Heart left ventricle (tissue), 13 donors: ENCODE measurements around the gene COA1.

Source experiments
- POLR2A ChIP-seq, 2 donors: fragments of 450-650 bp; IDR thresholded peaks; one replicate each; pipeline ENCODE4 v1.6.1; 2017; ENCODE audit warnings: antibody characterized with exemption in 2 of 2, mild to moderate bottlenecking in 2 of 2, moderate library complexity in 2 of 2
- TF ChIP-seq, protein P1 (sequence below), 12 donors: fragments of 200-600 bp; sonication (generic) in 4 of 12; IDR thresholded peaks; one replicate each; pipeline versions ENCODE4 v1.5.0 to v1.8.0; 2018 to 2022; ENCODE audit warnings: antibody characterized with exemption in 12 of 12, mild to moderate bottlenecking in 5 of 12
- donor health status: ischemic (EF 13 %, LVEDD 7.1; RV severe dilation, severe dysfunction).
- donor health status: DM: no; HTN: yes; CAD: no.
- donor health status: DM: no; HTN: no; CAD: no.
- donor health status: ischemic (EF 25% LVEDD 6.9; RV normal size, moderate dysfunction).
- donor health status: ischemic (EF 25% LVEDD 5.7; RV mildly dilated, moderate dysfunction).
- donor health status: ischemic (EF 35%, LVEDD 5.7; RV mildly dilated, moderate dysfunction).
- donor health status: nonischemic (EF 11% LVEDD 7.7; RV severe dilation, severe dysfunction).
- donor health status: DM: yes; HTN: yes; CAD: no.
- donor health status: PGD.
- donor health status: ischemic (EF 29% LVEDD 5.4; RV normal size, mild dysfunction).
- donor health status: nonischemic (EF 23%, LVEDD 6.1; RV moderate dilation, normal function).

DNA sequence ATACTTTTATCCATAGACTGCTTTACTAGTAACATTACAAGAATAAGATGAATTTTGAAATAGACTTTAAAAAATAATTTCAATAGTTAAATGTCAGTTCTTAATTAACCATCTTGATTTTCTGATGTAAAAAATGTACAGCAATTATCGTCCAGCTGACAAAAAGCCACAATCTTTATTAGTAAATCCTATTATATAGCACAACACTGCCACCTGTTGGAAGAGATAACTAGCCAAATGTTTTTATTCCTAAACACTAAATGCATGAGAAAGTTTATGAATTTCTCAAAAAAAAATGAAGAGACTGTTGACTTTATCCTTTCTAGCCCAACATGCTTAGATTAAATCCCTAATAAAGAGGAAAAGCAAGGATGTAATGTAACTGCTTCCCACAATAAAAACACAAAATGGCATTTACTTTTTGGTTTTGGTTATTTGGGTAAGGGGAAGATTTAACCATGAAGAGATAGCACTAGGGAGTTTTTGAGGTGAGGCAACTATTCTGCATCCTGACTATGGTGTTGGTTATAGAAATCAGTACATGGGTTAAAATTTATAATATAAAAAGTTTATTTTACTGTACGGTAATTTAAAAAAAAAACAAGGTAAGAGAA, 8.0 kb downstream of the COA1 start:
- TF ChIP-seq, protein P1, sequence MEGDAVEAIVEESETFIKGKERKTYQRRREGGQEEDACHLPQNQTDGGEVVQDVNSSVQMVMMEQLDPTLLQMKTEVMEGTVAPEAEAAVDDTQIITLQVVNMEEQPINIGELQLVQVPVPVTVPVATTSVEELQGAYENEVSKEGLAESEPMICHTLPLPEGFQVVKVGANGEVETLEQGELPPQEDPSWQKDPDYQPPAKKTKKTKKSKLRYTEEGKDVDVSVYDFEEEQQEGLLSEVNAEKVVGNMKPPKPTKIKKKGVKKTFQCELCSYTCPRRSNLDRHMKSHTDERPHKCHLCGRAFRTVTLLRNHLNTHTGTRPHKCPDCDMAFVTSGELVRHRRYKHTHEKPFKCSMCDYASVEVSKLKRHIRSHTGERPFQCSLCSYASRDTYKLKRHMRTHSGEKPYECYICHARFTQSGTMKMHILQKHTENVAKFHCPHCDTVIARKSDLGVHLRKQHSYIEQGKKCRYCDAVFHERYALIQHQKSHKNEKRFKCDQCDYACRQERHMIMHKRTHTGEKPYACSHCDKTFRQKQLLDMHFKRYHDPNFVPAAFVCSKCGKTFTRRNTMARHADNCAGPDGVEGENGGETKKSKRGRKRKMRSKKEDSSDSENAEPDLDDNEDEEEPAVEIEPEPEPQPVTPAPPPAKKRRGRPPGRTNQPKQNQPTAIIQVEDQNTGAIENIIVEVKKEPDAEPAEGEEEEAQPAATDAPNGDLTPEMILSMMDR (IDR thresholded peaks at IDR 0.05): peak; percentile 43 to 78 (median 70)
- TF ChIP-seq POLR2A (IDR thresholded peaks at IDR 0.05): no peak
